Gastroesophageal sphincter (tissue), 4 donors: ENCODE measurements around the gene ZBTB20. TPM values are rescaled to one million over a fixed set of nuclear protein-coding genes. Genes with fewer than 3 reads are reported as not detected.
A peak's percentile ranks its signal among the peaks of the same experiment; 100 is the strongest.

ENCODE experiments used
- ATAC-seq: fragments of 150-250 bp; one replicate; pipeline ENCODE4 v1.9.1; 2016; ENCODE audit warnings: mild to moderate bottlenecking, moderate library complexity
- H3K27ac ChIP-seq, 4 donors: fragments of 200-600 bp; sonication (generic) in 3 of 4; 1 replicate in 3 of 4; 2 replicates in 1 of 4; pipeline ENCODE4 v1.5.1; 2016 to 2019
- H3K27me3 ChIP-seq: fragments of 200-600 bp; sonication (generic); one replicate; pipeline ENCODE4 v1.5.1; 2019
- H3K36me3 ChIP-seq, 2 donors: fragments of 200-600 bp; sonication (generic); one replicate each; pipeline ENCODE4 v1.5.1; 2019; ENCODE audit warnings: control low read depth in 1 of 2
- H3K4me1 ChIP-seq, 3 donors: fragments of 200-600 bp; sonication (generic); 1 replicate in 2 of 3; 2 replicates in 1 of 3; pipeline ENCODE4 v1.5.1; 2016 to 2019; ENCODE audit warnings: control low read depth in 2 of 3
- H3K4me3 ChIP-seq, 2 donors: fragments of 200-600 bp; sonication (generic); one replicate each; pipeline ENCODE4 v1.5.1; 2019; ENCODE audit warnings: mild to moderate bottlenecking in 1 of 2, moderate library complexity in 1 of 2
- H3K9me3 ChIP-seq, 3 donors: fragments of 200-600 bp; sonication (generic); one replicate each; pipeline ENCODE4 v1.5.1; 2017 to 2019; ENCODE audit warnings: control low read depth in 2 of 3
- EP300 ChIP-seq: sonication (generic); formaldehyde crosslinking; IDR thresholded peaks from one replicate; pipeline ENCODE4 v1.6.1; 2017; ENCODE audit warnings: antibody characterized with exemption, mild to moderate bottlenecking
- POLR2A ChIP-seq, 2 donors: fragments of 450-650 bp; IDR thresholded peaks; one replicate each; pipeline ENCODE4 v1.6.1; 2017; ENCODE audit warnings: antibody characterized with exemption in 2 of 2, mild to moderate bottlenecking in 2 of 2, moderate library complexity in 1 of 2
- POLR2AphosphoS5 ChIP-seq: sonication (generic); formaldehyde crosslinking; IDR thresholded peaks from one replicate; pipeline ENCODE4 v1.6.1; 2017; ENCODE audit warnings: antibody characterized with exemption
- WGBS, 2 donors: methylation state at CpG; one replicate each; pipeline ENCODE4 v1.1.5; 2018; ENCODE audit warnings: low coverage in 1 of 2; 5-methylcytosine and 5-hydroxymethylcytosine counted together
- total RNA-seq, 4 donors: library from RNA; depleted of rRNA; stranded (reverse); fragments of >200 nt; gene quantifications; one replicate each; pipeline ENCODE4 v1.1.0, GENCODE V29; 2016
- TF ChIP-seq, protein P1 (sequence below), 4 experiments: fragments of 200-600 bp in 2 of 4; fragments of 450-650 bp in 2 of 4; sonication (generic) in 1 of 4; IDR thresholded peaks; one replicate each; pipeline ENCODE4 v1.5.1; 2017 to 2019; ENCODE audit warnings: antibody characterized with exemption in 4 of 4, mild to moderate bottlenecking in 2 of 4, moderate library complexity in 2 of 4

ZBTB20 gene
- total RNA-seq, 4 donors from 2014 or later, result 53.1 to 113 (median 98.4) TPM

DNA sequence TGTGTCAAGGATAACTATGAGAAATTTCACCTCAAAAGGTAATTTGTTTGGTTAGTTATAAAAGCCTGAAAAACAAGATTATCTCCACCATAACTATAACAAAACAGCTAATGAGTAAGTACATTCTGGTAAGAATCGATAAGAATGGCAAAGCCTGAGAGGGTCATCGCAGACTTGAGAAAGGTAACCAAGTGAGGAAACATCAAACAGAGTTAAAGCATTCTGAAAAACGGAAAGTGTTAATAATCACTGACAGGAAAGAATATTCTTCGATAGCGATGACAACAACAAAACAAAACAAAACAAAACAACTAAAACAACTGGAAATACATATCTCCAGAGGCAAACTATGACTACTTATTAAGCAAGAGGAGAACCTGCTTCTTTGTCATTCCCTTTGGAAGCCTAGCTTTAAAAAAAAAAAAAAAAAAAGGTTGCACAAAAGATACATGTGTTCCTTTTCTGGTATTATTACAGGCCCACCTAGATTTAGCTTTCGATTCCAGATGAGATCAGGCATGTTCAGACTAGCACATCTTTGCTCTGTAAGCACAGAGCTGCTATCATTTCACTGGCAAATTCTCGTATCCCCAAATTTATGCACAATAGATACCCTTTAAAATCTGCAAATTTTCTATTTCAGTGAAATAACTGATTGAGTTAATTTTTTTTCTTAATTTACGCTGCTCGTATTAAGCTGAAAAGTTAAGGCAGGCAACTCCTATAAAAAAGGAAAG is 697.6 kb downstream of the ZBTB20 start:
- H3K36me3 ChIP-seq, result no peaks in the 10 kb centered on the region
- H3K27me3 ChIP-seq, result no peaks in the 10 kb centered on the region
- H3K4me3 ChIP-seq, result no peak overlapping the region
- TF ChIP-seq POLR2AphosphoS5 (no peak), EP300 (no peak), POLR2A (IDR thresholded peaks at IDR 0.05) (no peak)
- TF ChIP-seq, protein P1, sequence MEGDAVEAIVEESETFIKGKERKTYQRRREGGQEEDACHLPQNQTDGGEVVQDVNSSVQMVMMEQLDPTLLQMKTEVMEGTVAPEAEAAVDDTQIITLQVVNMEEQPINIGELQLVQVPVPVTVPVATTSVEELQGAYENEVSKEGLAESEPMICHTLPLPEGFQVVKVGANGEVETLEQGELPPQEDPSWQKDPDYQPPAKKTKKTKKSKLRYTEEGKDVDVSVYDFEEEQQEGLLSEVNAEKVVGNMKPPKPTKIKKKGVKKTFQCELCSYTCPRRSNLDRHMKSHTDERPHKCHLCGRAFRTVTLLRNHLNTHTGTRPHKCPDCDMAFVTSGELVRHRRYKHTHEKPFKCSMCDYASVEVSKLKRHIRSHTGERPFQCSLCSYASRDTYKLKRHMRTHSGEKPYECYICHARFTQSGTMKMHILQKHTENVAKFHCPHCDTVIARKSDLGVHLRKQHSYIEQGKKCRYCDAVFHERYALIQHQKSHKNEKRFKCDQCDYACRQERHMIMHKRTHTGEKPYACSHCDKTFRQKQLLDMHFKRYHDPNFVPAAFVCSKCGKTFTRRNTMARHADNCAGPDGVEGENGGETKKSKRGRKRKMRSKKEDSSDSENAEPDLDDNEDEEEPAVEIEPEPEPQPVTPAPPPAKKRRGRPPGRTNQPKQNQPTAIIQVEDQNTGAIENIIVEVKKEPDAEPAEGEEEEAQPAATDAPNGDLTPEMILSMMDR (IDR thresholded peaks at IDR 0.05), result no peak
- peak overlapping the region in 1 of 4 donors; percentile 6 for H3K27ac ChIP-seq
- WGBS, 2 donors, result 76 to 85% methylated on average over 8 to 9 of the region's 9 CpGs
- H3K4me1 ChIP-seq, result peaks cover 0 to 53% (median 8%) of the 10 kb centered on the region in 3 donors
- no peaks in the 10 kb centered on the region for H3K9me3 ChIP-seq
- ATAC-seq, result no peak

DNA sequence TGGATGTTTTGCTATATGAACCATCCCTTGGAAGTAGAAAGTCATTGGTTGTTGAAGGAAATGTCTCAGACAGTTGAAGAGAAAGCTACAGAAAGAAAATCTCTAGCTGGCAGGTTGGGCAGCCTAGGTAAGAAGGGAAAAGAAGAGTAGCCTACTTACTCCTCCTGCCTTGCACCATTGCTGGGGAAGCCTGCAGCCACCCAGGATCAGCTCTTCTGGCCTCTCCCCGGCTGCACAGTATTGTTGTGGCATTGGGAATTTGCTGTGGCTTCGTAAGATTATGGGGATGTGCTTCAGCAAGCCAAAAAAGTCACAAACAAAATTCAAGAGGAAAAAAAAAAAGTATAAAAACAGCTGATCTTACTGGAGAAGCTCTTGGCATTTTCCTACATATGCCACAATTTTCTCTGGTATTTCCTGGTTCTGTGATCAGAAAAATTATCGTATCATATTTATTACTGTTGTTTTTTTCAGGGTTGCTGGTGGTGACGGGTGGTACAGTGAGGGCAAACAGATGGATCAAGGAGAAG is 699.1 kb downstream of the ZBTB20 start:
- no peak overlapping the region for H3K27ac ChIP-seq
- H3K36me3 ChIP-seq, result no peaks in the 10 kb centered on the region
- no peak for TF ChIP-seq POLR2AphosphoS5
- no peak for TF ChIP-seq EP300
- no peak for TF ChIP-seq POLR2A (IDR thresholded peaks at IDR 0.05)
- TF ChIP-seq, protein P1 (IDR thresholded peaks at IDR 0.05), result no peak
- H3K9me3 ChIP-seq, result no peaks in the 10 kb centered on the region
- ATAC-seq, result no peak
- peaks cover 0 to 46% (median 8%) of the 10 kb centered on the region in 3 donors for H3K4me1 ChIP-seq
- H3K4me3 ChIP-seq, result no peak overlapping the region
- 60 to 89% methylated on average over 3 to 4 of the region's 4 CpGs for WGBS, 2 donors
- H3K27me3 ChIP-seq, result no peaks in the 10 kb centered on the region

DNA sequence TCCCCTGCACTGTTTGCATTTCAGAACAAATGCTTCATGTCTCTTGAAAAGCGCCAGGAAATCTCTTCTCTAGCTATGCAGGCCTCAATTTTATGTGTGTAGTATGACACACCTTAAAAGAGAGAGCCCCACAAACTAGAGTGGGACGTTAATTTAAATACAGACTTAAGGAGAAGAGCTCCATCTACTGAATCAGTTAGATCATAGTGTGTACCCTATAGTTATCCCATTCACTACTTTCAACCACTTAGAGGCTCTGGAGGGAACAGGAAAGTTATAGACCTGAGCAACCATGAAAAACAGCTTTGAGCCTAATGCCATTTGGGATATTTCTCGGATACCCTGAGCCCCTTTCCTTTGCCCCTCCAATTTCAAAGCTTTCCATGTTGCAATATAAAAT is 699.5 kb downstream of the ZBTB20 start:
- no peak for ATAC-seq
- no peak overlapping the region for H3K27ac ChIP-seq
- TF ChIP-seq POLR2AphosphoS5, result no peak
- TF ChIP-seq, protein P1 (IDR thresholded peaks at IDR 0.05), result no peak
- TF ChIP-seq POLR2A (IDR thresholded peaks at IDR 0.05), result no peak
- no peak for TF ChIP-seq EP300
- H3K27me3 ChIP-seq, result no peaks in the 10 kb centered on the region
- H3K36me3 ChIP-seq, result no peaks in the 10 kb centered on the region
- no peak overlapping the region for H3K4me3 ChIP-seq
- no peaks in the 10 kb centered on the region for H3K9me3 ChIP-seq
- 71 to 87% methylated on average over 2 to 3 of the region's 3 CpGs for WGBS, 2 donors
- H3K4me1 ChIP-seq, result peaks cover 4 to 47% (median 6%) of the 10 kb centered on the region in 3 donors

DNA sequence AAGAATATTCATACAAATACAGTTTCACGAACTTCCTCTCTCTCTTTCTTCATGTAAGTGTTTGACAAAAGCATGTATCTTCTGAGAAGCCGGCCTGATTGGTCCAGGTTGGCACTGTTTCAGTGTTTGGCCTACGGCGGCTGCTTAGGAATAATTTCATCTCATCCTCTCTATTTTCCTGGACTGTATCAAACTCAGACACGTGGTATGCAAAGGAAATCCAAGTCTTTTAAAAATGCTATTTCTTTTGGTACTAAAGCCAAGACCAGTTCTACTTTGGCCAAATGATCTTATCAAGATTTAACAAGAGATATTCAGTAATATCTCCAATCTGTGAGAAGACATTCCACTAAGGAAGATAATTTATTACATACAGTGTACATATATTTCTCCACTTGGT is 700.5 kb downstream of the ZBTB20 start:
- ATAC-seq, result peak; percentile 36
- no peak overlapping the region for H3K4me3 ChIP-seq
- WGBS, 2 donors, result 7 to 10% methylated on average over 5 of the region's 5 CpGs
- TF ChIP-seq EP300 (no peak), POLR2A (IDR thresholded peaks at IDR 0.05) (no peak), POLR2AphosphoS5 (peak; percentile 29)
- TF ChIP-seq, protein P1 (IDR thresholded peaks at IDR 0.05), result no peak
- H3K9me3 ChIP-seq, result no peaks in the 10 kb centered on the region
- peaks cover 10 to 48% (median 10%) of the 10 kb centered on the region in 3 donors for H3K4me1 ChIP-seq
- H3K36me3 ChIP-seq, result no peaks in the 10 kb centered on the region
- H3K27ac ChIP-seq, result peak overlapping the region in 1 of 4 donors; percentile 4
- no peaks in the 10 kb centered on the region for H3K27me3 ChIP-seq

DNA sequence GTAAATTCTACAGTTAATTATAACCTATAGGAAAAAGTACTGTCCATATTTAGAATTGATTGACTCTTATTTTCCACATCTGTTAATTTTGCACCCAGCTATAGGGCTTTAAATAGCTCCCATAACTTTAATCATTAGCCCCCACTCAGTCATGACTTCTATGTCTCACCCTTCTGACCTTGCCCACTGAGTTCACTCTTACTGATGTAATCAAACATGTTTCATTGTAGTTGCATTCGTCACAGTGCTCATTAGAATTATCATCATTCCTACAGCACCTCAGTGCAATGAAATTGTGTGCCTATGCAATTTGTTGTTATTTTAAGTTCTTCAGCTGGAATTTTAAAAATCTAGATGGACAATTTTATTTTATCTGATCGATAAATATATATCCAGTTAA is 701.9 kb downstream of the ZBTB20 start:
- 80 to 88% methylated on average over 2 of the region's 2 CpGs for WGBS, 2 donors
- Histone ChIP-seq H3K4me1 (peaks cover 10 to 48% (median 10%) of the 10 kb centered on the region in 3 donors), H3K27ac (no peak overlapping the region), H3K9me3 (no peaks in the 10 kb centered on the region), H3K27me3 (no peaks in the 10 kb centered on the region), H3K4me3 (no peak overlapping the region), H3K36me3 (no peaks in the 10 kb centered on the region)
- TF ChIP-seq, protein P1 (IDR thresholded peaks at IDR 0.05), result no peak
- TF ChIP-seq EP300, result no peak
- TF ChIP-seq POLR2AphosphoS5, result no peak
- TF ChIP-seq POLR2A (IDR thresholded peaks at IDR 0.05), result no peak
- ATAC-seq, result no peak
